Measurements from ENCODE around the gene ARHGEF2.

The ARHGEF2 gene

GRCh38 chr1:155909894-155910293, 68.5 kb downstream of the ARHGEF2 start:
- peak; percentile 39 to 50 for ATAC-seq

- ATAC-seq = no peak
These were observed 74.1 kb downstream of the ARHGEF2 start for GRCh38 chr1:155904261-155904660.

- ATAC-seq = no peak
These were observed 78.2 kb downstream of the ARHGEF2 start for GRCh38 chr1:155900161-155900560.

GRCh38 chr1:155899683-155900082, 78.7 kb downstream of the ARHGEF2 start:
- ATAC-seq = no peak

GRCh38 chr1:155898888-155899287, 79.5 kb downstream of the ARHGEF2 start:
- ATAC-seq = no peak

- no peak for ATAC-seq
These were observed 80.6 kb downstream of the ARHGEF2 start for GRCh38 chr1:155897746-155898145.

Data from activated CD4-positive, CD25-positive, alpha-beta regulatory T cell treated with anti-CD3 and anti-CD28 coated beads, Interleukin-2, amount 50 U/mL, for 24 hours (primary cell).